Liver (tissue), 3 donors: ENCODE results near the gene OR10A5.

ENCODE experiments used
- ATF3 ChIP-seq: IDR thresholded peaks from 2 replicates; pipeline ENCODE4 v1.6.1; 2016; ENCODE audit warnings: antibody characterized with exemption
- CTCF ChIP-seq: fragments of 150-350 bp; IDR thresholded peaks from 2 replicates; pipeline ENCODE4 v1.5.1; 2017; ENCODE audit warnings: improper control_type of control experiment, low read depth, low read length; ENCODE audit not compliant: missing input control
- EGR1 ChIP-seq, 2 donors: IDR thresholded peaks; 2 replicates each; pipeline ENCODE4 v1.6.1; 2016 to 2018; ENCODE audit warnings: antibody characterized with exemption in 2 of 2, low read depth in 2 of 2
- JUND ChIP-seq, 2 donors: IDR thresholded peaks; 2 replicates each; pipeline ENCODE4 v1.6.1; 2016; ENCODE audit warnings: antibody characterized with exemption in 2 of 2
- MAX ChIP-seq: IDR thresholded peaks from 2 replicates; pipeline ENCODE4 v1.6.1; 2016; ENCODE audit warnings: antibody characterized with exemption
- NR2F2 ChIP-seq: IDR thresholded peaks from 2 replicates; pipeline ENCODE4 v1.6.1; 2016; ENCODE audit warnings: antibody characterized with exemption
- RAD21 ChIP-seq, 2 donors: IDR thresholded peaks; 2 replicates each; pipeline ENCODE4 v1.6.1; 2016; ENCODE audit warnings: antibody characterized with exemption in 2 of 2, mild to moderate bottlenecking in 2 of 2
- REST ChIP-seq: IDR thresholded peaks from 2 replicates; pipeline ENCODE4 v1.6.1; 2016; ENCODE audit warnings: antibody characterized with exemption, mild to moderate bottlenecking
- SP1 ChIP-seq: IDR thresholded peaks from 2 replicates; pipeline ENCODE4 v1.6.1; 2018; ENCODE audit warnings: antibody characterized with exemption, mild to moderate bottlenecking
- TAF1 ChIP-seq: conservative IDR thresholded peaks from 2 replicates; pipeline ENCODE4 v1.6.1; 2016; ENCODE audit warnings: antibody characterized with exemption, mild to moderate bottlenecking
- YY1 ChIP-seq: IDR thresholded peaks from 2 replicates; pipeline ENCODE4 v1.6.1; 2016; ENCODE audit warnings: antibody characterized with exemption, mild to moderate bottlenecking
- donor health status: healthy.
- donor health status: healthy.

- TF ChIP-seq CTCF, result no peak
- no peak for TF ChIP-seq TAF1
- TF ChIP-seq ATF3, result no peak
- no peak for TF ChIP-seq RAD21 (IDR thresholded peaks at IDR 0.05)
- no peak for TF ChIP-seq YY1
- no peak for TF ChIP-seq EGR1 (IDR thresholded peaks at IDR 0.05; ENCODE audit: low read depth in 2 of 2)
- TF ChIP-seq JUND (IDR thresholded peaks at IDR 0.05), result no peak
- TF ChIP-seq REST, result no peak
- TF ChIP-seq NR2F2, result no peak
- TF ChIP-seq SP1, result no peak
- no peak for TF ChIP-seq MAX
These were observed 12.1 kb upstream of the OR10A5 start for GRCh38 chr11:6833356-6833755.
